ENCODE measurements around the gene MAPKAP1.

Gene MAPKAP1

GRCh38 chr9:125748446-125749099 is 41.6 kb upstream of the MAPKAP1 start:
- peak overlapping the region; percentile 40 for H4K12ac ChIP-seq (ENCODE audit: low read depth, low read length)
- peak overlapping the region; percentile 73 for H3K14ac ChIP-seq (ENCODE audit: low read length)
- peak overlapping the region; percentile 96 for H3K9ac ChIP-seq (ENCODE audit: low read length)
- peak overlapping the region; percentile 90 for H3K4me3 ChIP-seq (ENCODE audit: low read depth, low read length)
- H3K4me1 ChIP-seq (ENCODE audit: control insufficient read depth in 1 of 2, insufficient read depth in 2 of 2, low read length in 2 of 2) = peaks cover 3 to 4% of the 10 kb centered on the region in 2 experiments
- DNase-seq = no peak
- H3K27me3 ChIP-seq (ENCODE audit: insufficient read depth, low read length) = no peaks in the 10 kb centered on the region
- peaks cover 8% of the 10 kb centered on the region for H3K79me2 ChIP-seq (ENCODE audit: control insufficient read depth, insufficient read depth, low read length, poor library complexity)
- H2AFZ ChIP-seq (ENCODE audit: insufficient read depth, low read length, poor library complexity) = peak overlapping the region; percentile 71
- peak overlapping the region; percentile 54 for H4K8ac ChIP-seq (ENCODE audit: low read depth, low read length)
- no peak overlapping the region for H2BK5ac ChIP-seq (ENCODE audit: low read depth, low read length, poor library complexity)
- no peak overlapping the region for H3K27ac ChIP-seq (ENCODE audit: low read depth, low read length)
- H3K4ac ChIP-seq (ENCODE audit: low read depth, low read length) = peak overlapping the region; percentile 81
- H2AK5ac ChIP-seq (ENCODE audit: low read length) = no peak overlapping the region
- no peak overlapping the region for H3K23ac ChIP-seq (ENCODE audit: low read length)
- H3K9me3 ChIP-seq (ENCODE audit: insufficient read depth, low read depth, low read length) = no peaks in the 10 kb centered on the region
- H3K4me2 ChIP-seq (ENCODE audit: low read length) = peak overlapping the region; percentile 88
- no peak overlapping the region for H2BK120ac ChIP-seq (ENCODE audit: insufficient read depth, low read length, poor library complexity)
- no CpG with 5 or more reads among the region's 30 CpGs for WGBS (ENCODE audit: extremely low coverage, insufficient coverage, insufficient read length)
- no peaks in the 10 kb centered on the region for H3K36me3 ChIP-seq (ENCODE audit: control insufficient read depth in 1 of 2, insufficient read depth in 2 of 2, low read length in 2 of 2)
- H3K18ac ChIP-seq (ENCODE audit: low read length) = peak overlapping the region; percentile 92
- H4K91ac ChIP-seq (ENCODE audit: low read depth, low read length) = peak overlapping the region; percentile 57
- peaks cover 15% of the 10 kb centered on the region for H3K79me1 ChIP-seq (ENCODE audit: low read length)
- H2BK12ac ChIP-seq (ENCODE audit: low read length) = no peak overlapping the region

- Histone ChIP-seq H4K8ac (ENCODE audit: low read depth, low read length) (peak overlapping the region; percentile 68), H2AK5ac (ENCODE audit: low read length) (no peak overlapping the region), H2AFZ (ENCODE audit: insufficient read depth, low read length, poor library complexity) (peak overlapping the region; percentile 71), H3K4me1 (ENCODE audit: control insufficient read depth in 1 of 2, insufficient read depth in 2 of 2, low read length in 2 of 2) (peaks cover 3 to 4% of the 10 kb centered on the region in 2 experiments), H3K4me2 (ENCODE audit: low read length) (peak overlapping the region; percentile 88), H4K12ac (ENCODE audit: low read depth, low read length) (peak overlapping the region; percentile 90), H3K4me3 (ENCODE audit: low read depth, low read length) (peak overlapping the region; percentile 90), H4K91ac (ENCODE audit: low read depth, low read length) (peak overlapping the region; percentile 57), H3K27ac (ENCODE audit: low read depth, low read length) (peak overlapping the region; percentile 82), H3K23ac (ENCODE audit: low read length) (no peak overlapping the region), H3K9me3 (ENCODE audit: insufficient read depth, low read depth, low read length) (no peaks in the 10 kb centered on the region), H2BK12ac (ENCODE audit: low read length) (no peak overlapping the region), H3K79me2 (ENCODE audit: control insufficient read depth, insufficient read depth, low read length, poor library complexity) (peaks cover 8% of the 10 kb centered on the region), H3K27me3 (ENCODE audit: insufficient read depth, low read length) (no peaks in the 10 kb centered on the region), H3K14ac (ENCODE audit: low read length) (peak overlapping the region; percentile 73), H3K9ac (ENCODE audit: low read length) (peak overlapping the region; percentile 96), H3K18ac (ENCODE audit: low read length) (peak overlapping the region; percentile 92), H2BK5ac (ENCODE audit: low read depth, low read length, poor library complexity) (no peak overlapping the region), H3K4ac (ENCODE audit: low read depth, low read length) (peak overlapping the region; percentile 81), H2BK120ac (ENCODE audit: insufficient read depth, low read length, poor library complexity) (peak overlapping the region; percentile 6), H3K79me1 (ENCODE audit: low read length) (peaks cover 15% of the 10 kb centered on the region), H3K36me3 (ENCODE audit: control insufficient read depth in 1 of 2, insufficient read depth in 2 of 2, low read length in 2 of 2) (no peaks in the 10 kb centered on the region)
- WGBS (ENCODE audit: extremely low coverage, insufficient coverage, insufficient read length) = no CpG with 5 or more reads among the region's 88 CpGs
- peak in 1 of 2 donors; percentile 31 for DNase-seq
These were observed 40.9 kb upstream of the MAPKAP1 start for GRCh38 chr9:125747765-125748445.

- Histone ChIP-seq H3K4me2 (ENCODE audit: low read length) (peak within 1 kb of the TSS; percentile 99), H3K14ac (ENCODE audit: low read length) (peak within 1 kb of the TSS; percentile 73), H4K12ac (ENCODE audit: low read depth, low read length) (peak within 1 kb of the TSS; percentile 90), H2BK12ac (ENCODE audit: low read length) (no peak within 1 kb of the TSS), H3K79me2 (ENCODE audit: control insufficient read depth, insufficient read depth, low read length, poor library complexity) (peaks cover 8% of the 10 kb centered on the region), H3K9ac (ENCODE audit: low read length) (peak within 1 kb of the TSS; percentile 96), H4K91ac (ENCODE audit: low read depth, low read length) (peak within 1 kb of the TSS; percentile 57), H3K27ac (ENCODE audit: low read depth, low read length) (peak within 1 kb of the TSS; percentile 82), H2BK120ac (ENCODE audit: insufficient read depth, low read length, poor library complexity) (peak within 1 kb of the TSS; percentile 6), H3K36me3 (ENCODE audit: control insufficient read depth in 1 of 2, insufficient read depth in 2 of 2, low read length in 2 of 2) (no peaks in the 10 kb centered on the region), H3K18ac (ENCODE audit: low read length) (peak within 1 kb of the TSS; percentile 92), H3K9me3 (ENCODE audit: insufficient read depth, low read depth, low read length) (no peaks in the 10 kb centered on the region), H4K8ac (ENCODE audit: low read depth, low read length) (peak within 1 kb of the TSS; percentile 68), H3K4me3 (ENCODE audit: low read depth, low read length) (peak within 1 kb of the TSS; percentile 90), H3K23ac (ENCODE audit: low read length) (no peak within 1 kb of the TSS), H3K79me1 (ENCODE audit: low read length) (peaks cover 15% of the 10 kb centered on the region), H2AK5ac (ENCODE audit: low read length) (no peak within 1 kb of the TSS), H2BK5ac (ENCODE audit: low read depth, low read length, poor library complexity) (peak within 1 kb of the TSS; percentile 2), H3K4me1 (ENCODE audit: control insufficient read depth in 1 of 2, insufficient read depth in 2 of 2, low read length in 2 of 2) (peaks cover 3 to 4% of the 10 kb centered on the region in 2 experiments), H3K27me3 (ENCODE audit: insufficient read depth, low read length) (no peaks in the 10 kb centered on the region), H2AFZ (ENCODE audit: insufficient read depth, low read length, poor library complexity) (peak within 1 kb of the TSS; percentile 71), H3K4ac (ENCODE audit: low read depth, low read length) (peak within 1 kb of the TSS; percentile 81)
- no CpG with 5 or more reads among the region's 107 CpGs for WGBS (ENCODE audit: extremely low coverage, insufficient coverage, insufficient read length)
- DNase-seq = peak in 1 of 2 donors; percentile 44
These were observed 40.2 kb upstream of the MAPKAP1 start, which contains the start of gene PBX3 for GRCh38 chr9:125747053-125747764. TSS of gene PBX3 (plus strand) at chr9:125747373.

- no peak overlapping the region for H4K8ac ChIP-seq (ENCODE audit: low read depth, low read length)
- peak overlapping the region; percentile 90 for H3K4me3 ChIP-seq (ENCODE audit: low read depth, low read length)
- no peaks in the 10 kb centered on the region for H3K27me3 ChIP-seq (ENCODE audit: insufficient read depth, low read length)
- H2AFZ ChIP-seq (ENCODE audit: insufficient read depth, low read length, poor library complexity) = no peak overlapping the region
- H3K9ac ChIP-seq (ENCODE audit: low read length) = no peak overlapping the region
- peak overlapping the region; percentile 38 for H3K4me2 ChIP-seq (ENCODE audit: low read length)
- H3K4me1 ChIP-seq (ENCODE audit: control insufficient read depth in 1 of 2, insufficient read depth in 2 of 2, low read length in 2 of 2) = peaks cover 3 to 4% of the 10 kb centered on the region in 2 experiments
- no CpG with 5 or more reads among the region's 46 CpGs for WGBS (ENCODE audit: extremely low coverage, insufficient coverage, insufficient read length)
- no peak overlapping the region for H2BK12ac ChIP-seq (ENCODE audit: low read length)
- DNase-seq = no peak
- no peak overlapping the region for H2AK5ac ChIP-seq (ENCODE audit: low read length)
- peak overlapping the region; percentile 48 for H4K91ac ChIP-seq (ENCODE audit: low read depth, low read length)
- H3K4ac ChIP-seq (ENCODE audit: low read depth, low read length) = no peak overlapping the region
- H3K14ac ChIP-seq (ENCODE audit: low read length) = no peak overlapping the region
- no peaks in the 10 kb centered on the region for H3K36me3 ChIP-seq (ENCODE audit: control insufficient read depth in 1 of 2, insufficient read depth in 2 of 2, low read length in 2 of 2)
- no peaks in the 10 kb centered on the region for H3K9me3 ChIP-seq (ENCODE audit: insufficient read depth, low read depth, low read length)
- H2BK120ac ChIP-seq (ENCODE audit: insufficient read depth, low read length, poor library complexity) = no peak overlapping the region
- H3K18ac ChIP-seq (ENCODE audit: low read length) = no peak overlapping the region
- no peak overlapping the region for H4K12ac ChIP-seq (ENCODE audit: low read depth, low read length)
- peak overlapping the region; percentile 82 for H3K27ac ChIP-seq (ENCODE audit: low read depth, low read length)
- peaks cover 8% of the 10 kb centered on the region for H3K79me2 ChIP-seq (ENCODE audit: control insufficient read depth, insufficient read depth, low read length, poor library complexity)
- no peak overlapping the region for H2BK5ac ChIP-seq (ENCODE audit: low read depth, low read length, poor library complexity)
- peaks cover 15% of the 10 kb centered on the region for H3K79me1 ChIP-seq (ENCODE audit: low read length)
- H3K23ac ChIP-seq (ENCODE audit: low read length) = no peak overlapping the region
These were observed 39.7 kb upstream of the MAPKAP1 start for GRCh38 chr9:125746774-125747052.

Data from trophoblast cell (in vitro differentiated cells and primary cell).